Memory B cell (primary cell): ENCODE results near the gene MIPOL1.
"Not testable (repeated sequence)": the region's sequence is repeated elsewhere in the genome, so short reads cannot be mapped to it uniquely, and the experiment has no call there.

Experiments used
- ATAC-seq: fragments of 150-1000 bp; cut with Tn5 transposase; 2 replicates; pipeline ENCODE4 v1.10.0; 2021; ENCODE audit warnings: low read depth, mild to moderate bottlenecking, moderate library complexity
- DNase-seq, 2 donors: peaks; one replicate each; pipeline ENCODE4 v3.0.0; 2022; ENCODE audit warnings: low spot score in 2 of 2
- H3K27ac Mint-ChIP-seq: one replicate; pipeline ENCODE4 v1.8.0; 2022; ENCODE audit warnings: mild to moderate bottlenecking, moderate library complexity, mixed read lengths
- H3K27me3 Mint-ChIP-seq: one replicate; pipeline ENCODE4 v1.8.0; 2022; ENCODE audit warnings: mixed read lengths
- H3K36me3 Mint-ChIP-seq: one replicate; pipeline ENCODE4 v1.8.0; 2022; ENCODE audit warnings: mild to moderate bottlenecking, mixed read lengths
- H3K4me1 Mint-ChIP-seq: one replicate; pipeline ENCODE4 v1.8.0; 2022; ENCODE audit warnings: mixed read lengths
- H3K4me3 Mint-ChIP-seq: one replicate; pipeline ENCODE4 v1.8.0; 2022; ENCODE audit warnings: mild to moderate bottlenecking, moderate library complexity, mixed read lengths
- H3K9me3 Mint-ChIP-seq: one replicate; pipeline ENCODE4 v1.8.0; 2022; ENCODE audit warnings: mixed read lengths

Gene MIPOL1

DNA sequence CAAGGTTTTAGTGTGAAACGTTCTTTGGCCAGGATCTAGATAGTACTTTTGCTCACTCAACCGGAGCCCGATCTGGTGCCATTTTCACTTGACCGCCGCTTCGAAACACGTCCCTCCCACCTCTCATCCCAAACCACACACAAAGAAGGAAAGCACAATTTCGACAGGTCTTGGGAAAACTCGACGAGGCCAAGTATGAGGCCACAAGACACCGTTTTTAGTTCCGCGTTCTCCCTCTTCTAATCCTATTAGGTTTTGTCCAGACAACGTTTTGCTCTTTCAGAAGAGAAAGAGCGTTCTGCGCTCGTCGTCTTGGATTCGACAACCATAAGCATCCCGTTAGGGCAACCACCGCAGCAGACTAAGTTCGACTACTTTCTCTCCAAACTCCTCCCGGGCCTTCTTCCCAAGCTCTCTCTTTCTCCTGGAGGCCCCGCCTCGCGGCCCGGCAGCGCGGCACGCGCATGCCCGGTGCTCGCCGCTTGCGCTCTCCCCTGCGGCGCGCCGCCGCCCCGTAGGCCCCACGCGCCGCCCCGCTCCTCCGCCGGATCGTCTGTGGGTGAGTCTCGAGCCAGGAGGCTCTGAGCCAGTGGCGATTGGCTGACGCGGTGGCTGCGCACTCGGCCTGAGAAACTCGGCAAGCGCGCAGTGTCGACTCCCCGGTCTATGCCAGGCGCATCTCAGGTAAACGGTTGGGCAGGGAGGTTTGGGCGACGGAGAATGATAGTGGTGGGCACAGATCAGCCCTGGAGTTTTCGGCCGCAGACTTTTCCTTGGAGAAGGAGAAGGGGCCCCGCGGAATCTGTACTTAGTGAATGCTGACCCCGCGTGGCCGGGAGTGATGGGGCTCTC lies at the start of gene MIPOL1:
Gene MIPOL1 (plus strand): TSS at position 517 of the 852 bp plus-strand sequence. CDS start 49,952 bp downstream, outside the sequence.
- no peak for ATAC-seq
- H3K4me3 Mint-ChIP-seq, result peak within 1 kb of the TSS; percentile 46
- peaks cover 2% of the 10 kb centered on the region for H3K4me1 Mint-ChIP-seq
- DNase-seq, result no peak
- no peaks in the 10 kb centered on the region for H3K9me3 Mint-ChIP-seq
- no peak within 1 kb of the TSS for H3K27ac Mint-ChIP-seq
- H3K27me3 Mint-ChIP-seq, result no peaks in the 10 kb centered on the region
- no peaks in the 10 kb centered on the region for H3K36me3 Mint-ChIP-seq

DNA sequence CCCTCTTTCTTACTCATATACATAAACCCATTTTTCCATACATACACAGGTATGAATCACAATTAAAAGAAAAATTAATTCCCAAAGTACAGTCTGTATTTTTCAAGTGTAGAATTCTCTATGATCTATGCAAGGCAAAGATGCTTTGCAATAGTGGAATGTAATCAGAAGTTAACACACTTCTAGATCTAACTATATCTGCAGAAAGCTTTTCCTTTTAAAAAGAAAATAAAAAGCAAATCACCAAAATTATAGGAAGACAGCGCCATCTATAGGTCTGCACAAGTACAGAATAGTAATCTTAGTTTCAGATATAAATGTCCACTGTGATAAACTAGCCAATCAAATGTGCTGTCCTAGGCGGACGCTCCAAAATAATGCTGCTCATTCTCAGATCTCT lies 47.3 kb upstream of the MIPOL1 start:
- Mint-ChIP-seq H3K9me3 (peaks cover 10% of the 10 kb centered on the region), H3K36me3 (peaks cover 2% of the 10 kb centered on the region), H3K27ac (no peak overlapping the region), H3K4me1 (no peaks in the 10 kb centered on the region), H3K4me3 (no peak overlapping the region), H3K27me3 (no peaks in the 10 kb centered on the region)
- ATAC-seq (no peak), DNase-seq (no peak)

GRCh38 chr14:37153005-37153404 lies 44.7 kb upstream of the MIPOL1 start:
- Mint-ChIP-seq H3K4me3 (no peak overlapping the region), H3K9me3 (peaks cover 14% of the 10 kb centered on the region), H3K27ac (no peak overlapping the region)

GRCh38 chr14:37153483-37153882 lies 44.3 kb upstream of the MIPOL1 start:
- no peak for ATAC-seq
- Mint-ChIP-seq H3K9me3 (peaks cover 15% of the 10 kb centered on the region), H3K4me3 (no peak overlapping the region)

More at GRCh38 chr14:37153005-37153404, 44.7 kb upstream of the MIPOL1 start:
- H3K4me1 Mint-ChIP-seq, result no peaks in the 10 kb centered on the region
- peaks cover 2% of the 10 kb centered on the region for H3K36me3 Mint-ChIP-seq
- ATAC-seq (no peak), DNase-seq (no peak)
- no peaks in the 10 kb centered on the region for H3K27me3 Mint-ChIP-seq

DNA sequence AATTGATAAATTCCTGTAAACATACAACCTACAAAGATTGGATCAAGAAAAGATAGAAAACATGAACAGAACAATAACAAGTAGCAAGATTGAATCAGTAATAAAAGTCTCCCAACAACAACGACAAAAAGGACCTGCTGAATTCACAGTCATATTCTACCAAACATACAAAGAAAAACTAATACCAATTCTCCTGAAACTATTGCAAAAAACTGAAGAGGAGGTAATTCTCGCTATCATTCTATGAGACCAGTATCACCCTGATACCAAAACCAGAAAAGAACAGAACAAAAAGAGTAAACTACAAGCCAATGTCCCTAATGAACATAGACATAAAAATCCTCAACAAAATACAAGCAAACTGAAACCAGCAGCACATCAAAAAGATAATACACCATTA lies 39.8 kb upstream of the MIPOL1 start:
- no peak overlapping the region for H3K27ac Mint-ChIP-seq
- no peak overlapping the region for H3K4me3 Mint-ChIP-seq
- DNase-seq (no peak), ATAC-seq (no peak)
- no peaks in the 10 kb centered on the region for H3K27me3 Mint-ChIP-seq
- H3K4me1 Mint-ChIP-seq, result no peaks in the 10 kb centered on the region
- no peaks in the 10 kb centered on the region for H3K36me3 Mint-ChIP-seq
- H3K9me3 Mint-ChIP-seq, result peaks cover 18% of the 10 kb centered on the region

More at GRCh38 chr14:37153483-37153882, 44.3 kb upstream of the MIPOL1 start:
- Mint-ChIP-seq H3K36me3 (peaks cover 2% of the 10 kb centered on the region), H3K27me3 (no peaks in the 10 kb centered on the region), H3K27ac (no peak overlapping the region), H3K4me1 (no peaks in the 10 kb centered on the region)
- DNase-seq, result no peak

- not testable (repeated sequence) for DNase-seq, H3K9me3 Mint-ChIP-seq, H3K27me3 Mint-ChIP-seq, H3K27ac Mint-ChIP-seq, H3K4me3 Mint-ChIP-seq, H3K4me1 Mint-ChIP-seq, H3K36me3 Mint-ChIP-seq, ATAC-seq
Measured at GRCh38 chr14:37162307-37162706, 35.4 kb upstream of the MIPOL1 start.

GRCh38 chr14:37165794-37166193 lies 31.9 kb upstream of the MIPOL1 start:
- H3K9me3 Mint-ChIP-seq, result no peaks in the 10 kb centered on the region
- H3K36me3 Mint-ChIP-seq, result no peaks in the 10 kb centered on the region
- H3K27ac Mint-ChIP-seq, result no peak overlapping the region
- DNase-seq (no peak), ATAC-seq (no peak)
- H3K4me3 Mint-ChIP-seq, result no peak overlapping the region
- H3K27me3 Mint-ChIP-seq, result no peaks in the 10 kb centered on the region
- no peaks in the 10 kb centered on the region for H3K4me1 Mint-ChIP-seq

- Mint-ChIP-seq H3K4me3 (no peak overlapping the region), H3K27ac (no peak overlapping the region), H3K9me3 (no peaks in the 10 kb centered on the region), H3K36me3 (no peaks in the 10 kb centered on the region), H3K4me1 (no peaks in the 10 kb centered on the region), H3K27me3 (no peaks in the 10 kb centered on the region)
- DNase-seq, result no peak
- no peak for ATAC-seq
Measured at GRCh38 chr14:37167151-37168047, 30.3 kb upstream of the MIPOL1 start.

DNA sequence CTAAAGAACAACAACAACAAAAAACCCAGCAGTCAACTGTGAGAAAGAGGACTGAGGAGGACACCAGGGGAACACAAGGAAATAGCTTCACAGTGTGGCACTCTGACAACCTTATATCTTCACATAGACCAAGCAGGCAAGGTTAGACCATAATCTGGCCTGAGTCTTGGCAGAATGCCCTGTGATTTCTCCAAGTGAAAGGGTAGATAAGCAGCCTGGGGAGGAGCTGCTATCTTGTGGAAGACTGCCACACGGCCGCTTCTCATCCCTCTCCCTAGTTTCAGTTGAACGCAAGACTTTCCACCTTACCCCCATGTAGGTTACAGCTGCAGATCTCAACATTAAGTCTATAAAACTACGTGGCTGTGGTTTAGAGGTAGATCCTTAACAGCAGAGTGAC lies 29.0 kb upstream of the MIPOL1 start:
- DNase-seq (no peak), ATAC-seq (no peak)
- H3K36me3 Mint-ChIP-seq, result no peaks in the 10 kb centered on the region
- H3K27me3 Mint-ChIP-seq, result no peaks in the 10 kb centered on the region
- no peak overlapping the region for H3K4me3 Mint-ChIP-seq
- no peaks in the 10 kb centered on the region for H3K9me3 Mint-ChIP-seq
- H3K27ac Mint-ChIP-seq, result no peak overlapping the region
- H3K4me1 Mint-ChIP-seq, result no peaks in the 10 kb centered on the region

GRCh38 chr14:37170237-37170636 lies 27.5 kb upstream of the MIPOL1 start:
- H3K27me3 Mint-ChIP-seq, result no peaks in the 10 kb centered on the region
- no peak overlapping the region for H3K27ac Mint-ChIP-seq
- no peaks in the 10 kb centered on the region for H3K36me3 Mint-ChIP-seq
- no peaks in the 10 kb centered on the region for H3K9me3 Mint-ChIP-seq
- ATAC-seq (no peak), DNase-seq (no peak)
- no peaks in the 10 kb centered on the region for H3K4me1 Mint-ChIP-seq
- H3K4me3 Mint-ChIP-seq, result no peak overlapping the region

DNA sequence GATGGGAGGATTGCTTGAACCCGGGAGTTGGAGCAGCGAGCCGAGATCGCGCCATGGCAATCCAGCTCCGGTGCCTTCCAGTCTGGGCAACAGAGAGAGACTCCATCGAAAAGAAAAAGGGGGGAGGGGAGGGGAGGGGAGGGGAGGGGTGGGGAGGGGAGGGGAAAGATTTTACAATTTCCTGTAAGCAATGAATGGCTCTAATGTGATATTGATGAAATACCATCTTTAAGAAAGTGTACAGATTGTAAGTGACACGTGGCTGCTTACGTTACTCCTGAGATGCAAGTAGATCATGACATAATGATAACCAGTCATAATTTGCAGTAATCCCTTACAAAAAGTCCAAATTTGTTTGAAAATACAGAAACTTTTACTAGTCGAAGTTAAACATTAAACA lies 26.7 kb upstream of the MIPOL1 start:
- Mint-ChIP-seq H3K27me3 (no peaks in the 10 kb centered on the region), H3K4me3 (no peak overlapping the region), H3K9me3 (no peaks in the 10 kb centered on the region), H3K27ac (no peak overlapping the region), H3K36me3 (no peaks in the 10 kb centered on the region), H3K4me1 (no peaks in the 10 kb centered on the region)
- DNase-seq, result no peak
- no peak for ATAC-seq

GRCh38 chr14:37171678-37172023 lies 26.1 kb upstream of the MIPOL1 start:
- H3K36me3 Mint-ChIP-seq, result no peaks in the 10 kb centered on the region
- DNase-seq, result no peak
- no peak overlapping the region for H3K4me3 Mint-ChIP-seq
- H3K4me1 Mint-ChIP-seq, result no peaks in the 10 kb centered on the region
- ATAC-seq, result no peak
- H3K27me3 Mint-ChIP-seq, result no peaks in the 10 kb centered on the region
- H3K27ac Mint-ChIP-seq, result no peak overlapping the region
- H3K9me3 Mint-ChIP-seq, result peaks cover under 1% of the 10 kb centered on the region

GRCh38 chr14:37172024-37172869 lies 25.5 kb upstream of the MIPOL1 start, which contains the start of gene SLC25A21:
Gene SLC25A21, minus strand, starts transcription at chr14:37172606.
- H3K27me3 Mint-ChIP-seq, result no peaks in the 10 kb centered on the region
- DNase-seq, result no peak
- no peaks in the 10 kb centered on the region for H3K4me1 Mint-ChIP-seq
- no peaks in the 10 kb centered on the region for H3K36me3 Mint-ChIP-seq
- H3K4me3 Mint-ChIP-seq, result no peak within 1 kb of the TSS
- H3K27ac Mint-ChIP-seq, result no peak within 1 kb of the TSS
- ATAC-seq, result no peak
- H3K9me3 Mint-ChIP-seq, result peaks cover 5% of the 10 kb centered on the region
